ENCODE data around the gene SEC23A. TPM values are rescaled to one million over a fixed set of nuclear protein-coding genes. Genes with fewer than 3 reads are reported as not detected.
"Not testable (repeated sequence)": the region's sequence is repeated elsewhere in the genome, so short reads cannot be mapped to it uniquely, and the experiment has no call there.

SEC23A gene
- total RNA-seq, 1 donor from 2014 or later = 200 TPM

DNA sequence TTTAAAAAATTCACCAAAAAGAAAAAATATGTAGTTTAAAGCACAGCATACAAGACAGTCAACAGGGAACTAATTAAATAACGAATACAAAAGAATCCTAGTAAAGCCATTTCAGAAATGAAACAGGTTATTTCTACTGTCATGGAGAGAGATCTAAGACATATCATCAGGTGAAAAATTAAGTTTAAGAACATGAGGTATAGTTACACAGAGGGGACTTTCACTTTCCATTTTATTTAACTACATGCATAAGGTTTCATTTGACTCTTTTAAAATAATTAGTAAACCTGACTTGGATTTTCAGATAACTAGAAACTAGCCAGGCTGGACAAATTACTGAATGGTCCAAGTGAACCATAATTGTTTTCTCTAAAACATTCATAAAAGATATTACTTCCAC, 11.3 kb downstream of the SEC23A start:
- no peak for DNase-seq (ENCODE audit: low read depth in 2 of 2)

DNA sequence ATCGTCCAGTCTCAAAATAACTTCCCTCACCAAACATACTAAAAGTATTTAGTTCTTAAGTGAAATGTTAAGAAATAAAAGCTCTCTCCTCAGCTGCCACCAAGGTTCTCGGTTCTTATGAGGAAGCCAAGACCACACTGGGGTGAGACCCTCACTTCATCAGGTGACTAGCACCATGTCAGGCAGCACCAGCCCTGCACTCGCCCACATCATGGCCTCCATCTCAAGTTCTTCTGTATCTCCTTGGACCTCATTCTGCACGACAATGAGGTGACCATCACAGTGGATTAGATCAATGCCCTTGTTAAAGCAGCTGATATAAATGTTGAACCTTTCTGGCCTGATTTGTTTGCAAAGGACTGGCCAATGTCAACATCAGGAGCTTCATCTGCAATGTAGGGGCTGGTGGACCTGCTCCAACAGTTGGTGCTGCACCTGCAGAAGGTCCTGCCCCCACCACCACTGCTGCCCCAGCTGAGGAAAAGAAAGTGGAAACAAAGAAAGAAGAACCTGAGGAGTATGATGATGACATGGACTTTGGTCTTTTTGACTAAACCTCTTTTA, 12.4 kb downstream of the SEC23A start:
- DNase-seq (ENCODE audit: low read depth in 2 of 2) = no peak

DNA sequence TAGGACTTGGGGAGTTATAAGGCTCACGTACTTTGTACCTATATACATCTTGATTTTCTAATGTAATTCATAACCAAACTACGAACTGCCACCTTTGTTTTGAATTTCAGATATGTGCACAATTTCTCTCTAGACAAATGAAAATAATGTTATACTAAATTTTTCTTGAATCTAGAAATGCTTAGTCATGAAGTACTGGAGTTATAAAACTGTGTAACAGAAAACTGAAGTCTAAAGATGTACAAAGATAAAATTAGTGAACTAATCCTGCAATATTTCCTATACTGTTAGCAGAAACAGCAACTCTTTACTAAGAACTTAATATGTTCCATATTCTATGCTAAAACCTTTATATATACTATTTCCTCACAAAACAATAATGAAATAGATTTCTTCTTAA, 15.5 kb downstream of the SEC23A start:
- no peak for DNase-seq (ENCODE audit: low read depth in 2 of 2)

DNA sequence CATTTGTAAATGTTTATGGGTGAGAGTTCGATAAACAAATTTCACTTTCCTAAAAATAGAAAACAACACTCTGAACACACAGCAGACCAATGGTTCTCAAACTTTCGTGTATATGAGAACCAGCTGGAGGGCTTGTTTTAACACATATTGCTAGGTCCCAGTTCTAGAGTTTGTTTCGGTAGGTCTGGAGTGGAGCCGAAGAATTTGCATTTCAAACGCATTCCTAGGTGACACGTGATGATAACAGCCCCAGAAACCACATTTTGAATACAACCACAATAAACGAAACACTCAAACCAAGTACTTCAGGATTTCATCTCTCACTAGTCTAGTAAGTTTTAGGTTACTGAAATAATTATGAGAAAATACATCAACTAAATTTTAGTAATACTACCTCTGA, 17.1 kb downstream of the SEC23A start:
- no peak for DNase-seq (ENCODE audit: low read depth in 2 of 2)

DNA sequence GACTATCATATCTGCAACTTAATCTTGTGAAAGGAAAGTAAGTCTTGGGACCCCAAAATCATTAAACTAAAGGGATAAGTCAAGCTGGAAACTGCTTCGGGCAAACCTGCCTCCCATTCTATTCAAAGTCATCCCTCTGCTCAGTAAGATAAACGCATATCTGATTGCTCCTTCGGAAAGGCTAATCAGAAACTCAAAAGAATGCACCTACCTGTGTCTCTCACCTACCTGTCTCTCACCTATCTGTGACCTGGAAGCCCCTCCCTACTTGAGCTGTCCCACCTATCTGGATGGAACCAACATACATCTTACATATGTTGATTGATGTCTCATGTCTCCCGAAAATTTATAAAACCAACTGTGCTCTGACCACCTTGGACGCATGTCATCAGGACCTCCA, 19.9 kb downstream of the SEC23A start:
- no peak for DNase-seq (ENCODE audit: low read depth in 2 of 2)

DNA sequence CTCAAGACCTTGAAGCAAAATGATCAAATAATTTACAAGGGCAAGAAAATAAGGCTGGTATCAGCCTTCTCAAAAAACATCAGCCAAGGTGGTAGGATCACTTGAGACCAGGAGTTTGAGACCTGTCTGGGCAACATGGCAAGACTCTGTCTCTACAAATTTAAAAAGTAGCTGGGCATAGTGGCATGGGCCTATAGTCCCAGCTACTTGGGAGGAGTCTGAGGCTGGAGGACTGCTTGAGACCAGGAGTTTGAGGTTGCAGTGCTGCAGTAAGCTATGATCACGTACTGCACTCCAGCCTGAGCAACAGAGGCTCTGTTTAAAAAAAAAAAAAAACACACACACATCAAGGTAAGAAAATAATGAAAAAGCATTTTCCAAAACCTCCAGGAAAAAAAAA, 22.1 kb downstream of the SEC23A start:
- DNase-seq (ENCODE audit: low read depth in 2 of 2) = no peak

DNA sequence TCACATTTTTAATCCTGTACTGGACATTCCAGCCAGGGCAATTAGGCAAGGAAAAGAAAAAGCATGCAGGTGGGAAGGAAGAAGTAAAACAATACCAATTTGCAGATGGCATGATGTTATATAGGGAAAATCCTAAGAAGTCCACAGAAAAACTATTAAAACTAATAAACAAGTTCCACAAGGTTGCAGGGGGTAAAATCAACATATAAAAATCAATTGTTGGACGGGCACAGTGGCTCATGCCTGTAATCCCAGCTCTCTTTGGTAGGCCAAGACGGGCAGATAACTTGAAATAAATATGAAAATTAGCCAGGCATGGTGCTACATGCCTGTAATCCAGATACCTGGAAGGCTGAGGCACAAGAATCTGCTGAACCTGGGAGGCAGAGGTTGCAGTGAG, 31.9 kb downstream of the SEC23A start:
- DNase-seq (ENCODE audit: low read depth in 2 of 2) = no peak

DNA sequence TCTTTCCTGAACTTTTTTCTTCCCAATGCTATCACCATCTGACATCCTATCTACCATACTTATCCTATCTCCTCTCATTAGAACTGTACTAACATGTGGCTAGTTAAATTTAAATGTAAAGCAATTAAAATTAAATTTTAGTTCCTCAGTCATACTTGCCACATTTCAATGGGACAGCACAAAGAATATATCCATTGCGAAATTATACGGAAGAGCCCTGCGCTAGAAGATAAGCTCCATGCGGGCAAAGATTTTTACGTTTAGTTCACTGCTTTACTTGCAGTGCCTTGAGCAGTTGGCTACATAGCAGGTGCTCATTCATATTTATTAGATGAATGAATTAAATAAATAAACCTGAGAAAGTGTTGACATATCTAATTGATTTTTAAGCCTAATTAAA, 33.1 kb downstream of the SEC23A start:
- DNase-seq (ENCODE audit: low read depth in 2 of 2) = no peak

DNA sequence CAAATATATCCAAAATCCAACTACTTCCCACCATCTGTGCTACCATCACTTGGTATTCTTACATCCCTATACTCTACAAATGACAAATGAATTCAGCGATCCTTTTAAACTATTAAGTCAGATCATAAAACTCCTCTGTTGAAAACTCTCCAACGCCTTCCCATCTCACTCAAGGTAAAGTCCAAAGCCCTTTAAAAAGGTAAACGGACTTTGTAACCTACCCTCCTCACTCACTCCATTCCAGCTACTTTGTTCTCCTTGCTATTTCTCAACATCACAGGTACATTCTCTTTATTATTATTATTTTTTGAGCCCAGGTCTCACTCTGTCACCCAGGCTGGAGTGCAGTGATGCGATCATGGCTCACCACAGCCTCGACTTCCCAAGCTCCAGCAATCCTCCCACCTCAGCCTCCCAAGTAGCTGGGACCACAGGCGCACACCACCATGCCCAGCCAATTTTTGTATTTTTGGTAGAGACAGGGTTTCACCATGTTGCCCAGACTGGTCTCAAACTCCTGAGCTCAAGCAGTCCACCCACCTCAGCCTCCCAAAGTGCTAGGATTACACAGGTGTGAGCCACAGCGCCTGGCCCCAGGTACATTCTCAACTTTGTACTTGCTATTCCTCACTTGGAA, 33.7 kb downstream of the SEC23A start:
- DNase-seq (ENCODE audit: low read depth in 2 of 2) = not testable (repeated sequence)

DNA sequence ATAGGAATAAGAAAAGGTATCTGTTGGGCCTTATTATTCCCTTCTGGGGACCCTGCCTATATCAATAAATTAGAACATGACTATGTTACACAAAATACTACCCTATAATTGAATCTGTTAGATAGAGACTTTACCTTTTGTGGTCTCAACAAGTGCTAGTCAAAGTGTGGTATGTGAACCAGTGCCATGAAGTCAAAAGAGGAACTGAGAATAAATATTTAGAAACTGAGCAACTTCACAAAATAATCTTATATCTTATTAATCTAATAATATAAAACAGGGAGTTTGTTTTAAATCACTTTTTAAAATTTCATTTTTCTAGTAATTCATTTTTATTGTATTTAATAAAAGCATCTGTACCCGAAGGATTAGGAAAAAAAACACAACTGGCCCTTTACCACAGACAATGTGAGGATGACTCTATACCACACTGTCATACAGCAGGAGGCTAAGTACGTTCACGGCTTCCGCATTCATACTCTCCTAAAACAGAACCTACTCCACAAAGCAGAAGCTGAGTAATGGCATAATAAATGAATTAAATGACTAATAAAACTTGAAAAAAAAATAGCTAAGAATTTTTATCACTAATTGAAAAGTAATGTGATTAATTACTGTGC, 42.1 kb downstream of the SEC23A start:
- DNase-seq (ENCODE audit: low read depth in 2 of 2) = no peak

DNA sequence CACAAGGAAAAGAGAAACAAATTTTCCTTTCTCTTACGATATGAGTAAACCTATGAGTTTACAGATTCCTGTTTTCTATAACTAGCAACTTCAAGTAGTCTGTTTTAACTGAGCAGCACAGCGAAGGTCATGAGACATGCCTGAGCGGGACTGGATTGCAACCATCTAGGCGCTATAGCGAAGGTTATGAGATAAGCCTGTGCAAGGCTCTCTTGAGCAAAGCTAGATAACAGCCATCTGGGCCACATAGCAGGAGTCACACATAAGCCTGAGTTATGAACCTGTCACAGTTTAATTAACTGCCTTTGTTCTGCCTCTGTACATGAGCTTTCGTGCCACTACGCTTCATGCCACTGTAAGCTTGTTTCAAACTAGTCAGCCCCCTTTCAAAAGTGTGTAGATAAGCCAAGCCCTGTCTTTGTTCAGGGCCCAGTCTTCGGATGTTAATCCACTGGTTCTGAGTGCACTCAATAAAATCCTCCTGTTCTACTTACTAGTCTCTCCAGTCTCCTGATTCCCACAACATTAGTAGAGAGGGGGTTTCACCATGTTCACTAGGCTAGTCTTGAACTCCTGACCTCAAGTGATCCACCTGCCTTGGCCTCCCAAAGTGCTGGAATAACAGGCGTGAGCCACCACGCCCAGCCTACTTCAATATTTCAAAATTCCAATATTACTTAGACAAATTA, 47.1 kb downstream of the SEC23A start:
- DNase-seq (ENCODE audit: low read depth in 2 of 2) = peak in 1 of 2 donors; percentile 2

DNA sequence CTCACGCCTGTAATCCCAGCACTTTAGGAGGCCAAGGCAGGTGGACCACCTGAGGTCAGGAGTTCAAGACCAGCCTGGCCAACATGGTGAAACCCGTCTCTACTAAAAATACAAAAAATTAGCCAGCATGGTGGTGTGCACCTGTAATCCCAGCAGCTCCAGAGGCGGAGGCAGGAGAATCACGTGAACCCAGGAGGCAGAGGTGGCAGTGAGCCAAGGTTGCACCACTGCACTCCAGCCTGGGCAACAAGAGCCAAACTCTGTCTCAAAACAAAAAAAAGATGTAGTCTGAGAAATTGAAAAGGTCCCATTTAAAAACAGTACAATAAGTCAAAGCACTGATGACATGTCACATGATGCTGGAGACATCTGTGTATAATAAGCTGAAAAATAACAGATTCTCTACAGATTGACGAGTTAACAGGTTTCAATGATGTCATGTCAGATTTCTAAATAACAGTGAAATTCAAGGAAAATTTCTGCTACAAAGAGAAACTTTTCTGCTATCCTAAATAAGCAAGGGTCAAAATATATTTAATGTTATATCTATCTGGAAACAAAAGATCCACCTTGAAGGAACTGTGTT, 50.1 kb downstream of the SEC23A start:
- not testable (repeated sequence) for DNase-seq (ENCODE audit: low read depth in 2 of 2)

DNA sequence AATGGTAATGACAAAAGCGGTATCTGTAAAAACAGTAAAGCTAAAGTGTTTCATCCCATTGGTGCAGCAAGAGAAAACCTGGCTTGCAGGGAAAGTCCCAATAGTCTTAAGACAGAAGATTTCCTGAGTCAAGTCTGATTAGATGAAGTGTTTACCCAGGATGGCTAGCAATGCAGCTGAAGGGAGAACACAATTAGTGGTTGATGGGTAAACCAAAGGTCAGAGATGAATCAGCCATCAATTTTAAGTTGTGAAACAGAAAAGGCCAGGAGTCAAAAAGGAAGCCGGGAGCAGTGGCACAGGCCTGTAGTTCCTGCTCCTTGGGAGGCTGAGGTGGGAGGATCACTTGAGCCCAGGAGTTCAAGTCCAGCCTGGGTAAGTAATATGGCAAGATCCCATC, 52.6 kb downstream of the SEC23A start:
- peak in 1 of 2 donors; percentile 56 for DNase-seq (ENCODE audit: low read depth in 2 of 2)

DNA sequence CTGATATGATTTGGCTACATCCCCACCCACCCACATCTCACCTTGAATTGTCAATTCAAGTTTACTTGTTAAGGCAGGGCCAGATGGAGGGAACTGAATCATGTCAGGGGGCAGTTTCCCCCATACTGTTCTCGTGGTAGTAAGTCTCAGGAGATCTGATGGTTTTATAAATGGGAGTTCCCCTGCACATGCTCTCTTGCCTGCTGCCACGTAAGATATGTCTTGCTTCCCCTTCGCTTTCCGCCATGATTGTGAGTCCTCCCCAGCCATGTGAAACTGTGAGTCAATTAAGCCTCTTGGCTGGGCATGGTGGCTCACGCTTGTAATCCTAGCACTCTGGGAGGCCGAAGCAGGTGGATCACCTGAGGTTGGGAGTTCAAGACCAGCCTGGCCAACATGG, 57.1 kb downstream of the SEC23A start:
- not testable (repeated sequence) for DNase-seq (ENCODE audit: low read depth in 2 of 2)

DNA sequence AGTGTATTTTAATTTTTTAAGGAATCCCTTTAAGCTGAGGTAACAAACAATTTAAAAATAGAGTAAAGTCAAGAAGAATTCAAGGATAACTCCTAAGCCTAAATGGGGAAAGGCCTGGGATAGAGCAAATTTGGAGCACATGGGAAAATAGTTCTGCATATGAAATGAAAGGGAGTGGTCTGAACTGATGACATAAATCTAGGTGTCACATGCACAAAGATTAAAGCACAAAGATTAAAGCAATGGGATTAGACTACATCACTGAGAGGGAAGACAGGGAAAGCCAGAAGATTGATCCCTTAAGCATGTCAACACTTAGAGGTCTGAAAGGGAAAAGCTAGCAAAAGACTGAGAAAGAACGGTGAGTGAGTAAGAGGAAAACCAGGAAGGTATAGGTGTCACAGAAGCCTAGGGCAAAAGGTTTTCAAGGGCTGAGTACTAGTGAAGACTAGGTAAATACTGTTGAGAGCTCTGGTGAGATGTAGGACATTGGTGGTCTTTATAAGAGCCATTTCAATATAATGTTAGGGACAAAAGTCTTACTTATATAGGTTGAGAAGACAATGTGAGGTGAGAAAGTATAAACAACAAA, 59.6 kb downstream of the SEC23A start:
- DNase-seq (ENCODE audit: low read depth in 2 of 2) = no peak

DNA sequence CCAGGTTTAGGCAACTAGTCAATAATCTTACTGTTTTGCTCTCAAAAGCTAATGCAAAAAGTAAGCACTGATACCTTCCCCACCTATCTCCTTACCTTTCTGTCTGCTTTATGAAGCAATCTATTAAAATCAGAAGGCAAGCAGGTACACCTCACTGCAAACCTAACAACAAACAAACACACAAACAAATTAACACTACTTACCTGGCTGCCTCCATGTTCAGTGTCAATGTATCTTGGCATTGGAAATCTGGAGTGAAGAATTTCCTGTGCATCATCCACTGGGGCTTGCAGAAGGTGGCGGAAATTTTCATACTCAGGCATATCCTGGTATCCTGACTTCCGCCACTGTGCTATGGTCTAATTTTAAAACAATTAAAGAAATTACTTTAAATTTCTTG, 62.5 kb downstream of the SEC23A start:
- DNase-seq (ENCODE audit: low read depth in 2 of 2) = no peak

DNA sequence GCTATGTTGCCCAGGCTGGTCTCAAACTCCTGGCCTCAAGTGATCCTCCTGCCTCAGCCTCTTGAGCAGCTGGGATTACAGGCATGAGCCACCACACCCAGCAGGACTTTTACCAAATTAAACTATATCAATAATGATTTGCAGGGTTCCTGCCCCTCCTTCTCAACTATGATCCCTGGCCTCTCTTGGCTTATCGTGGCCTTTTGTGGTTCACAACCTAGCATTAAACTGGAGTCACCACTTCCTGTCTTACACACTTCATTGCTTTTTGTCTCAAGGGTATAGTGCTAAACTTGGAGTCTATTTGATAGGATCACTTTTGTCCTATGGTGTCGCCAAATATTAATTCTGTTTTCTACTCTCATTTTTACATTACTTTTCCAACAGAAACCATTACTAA, 64.5 kb downstream of the SEC23A start:
- DNase-seq (ENCODE audit: low read depth in 2 of 2) = no peak

DNA sequence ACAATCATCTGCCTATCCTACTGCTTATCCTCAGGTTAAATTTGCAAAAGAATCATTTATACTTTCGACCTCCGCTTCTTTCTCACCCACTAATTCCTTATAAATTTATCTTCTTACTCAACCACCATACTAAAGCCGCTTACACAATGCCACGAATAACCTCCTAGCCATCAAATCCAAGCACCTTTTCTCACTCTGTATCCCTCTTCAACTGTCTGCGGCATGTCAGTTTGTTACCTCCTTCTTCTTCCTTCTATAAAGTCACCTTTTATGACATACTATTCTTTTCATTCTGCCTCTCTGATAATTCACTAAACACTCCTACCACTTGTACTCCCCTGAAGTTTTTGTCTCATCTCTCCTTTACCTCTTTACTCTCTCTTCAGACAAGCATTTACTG, 66.3 kb downstream of the SEC23A start:
- DNase-seq (ENCODE audit: low read depth in 2 of 2) = no peak

DNA sequence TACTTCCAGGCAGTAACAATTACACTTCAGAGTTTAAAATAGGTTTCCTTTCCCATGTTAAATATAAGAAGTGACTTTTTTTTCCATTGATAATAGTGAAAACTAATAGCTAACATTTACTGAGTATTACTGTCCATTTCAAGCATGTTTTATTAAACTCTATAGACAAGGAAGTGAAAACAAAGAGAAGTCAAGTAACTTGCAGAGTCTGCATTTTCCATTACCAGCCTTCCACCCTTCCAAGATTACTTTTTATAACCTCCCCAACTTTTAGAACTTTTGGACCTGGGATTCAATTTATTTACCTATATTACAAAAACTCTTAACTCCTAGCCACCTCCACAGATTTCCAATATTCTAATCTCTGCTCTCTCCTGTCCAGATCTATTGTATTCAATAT, 67.7 kb downstream of the SEC23A start:
- DNase-seq (ENCODE audit: low read depth in 2 of 2) = no peak

DNA sequence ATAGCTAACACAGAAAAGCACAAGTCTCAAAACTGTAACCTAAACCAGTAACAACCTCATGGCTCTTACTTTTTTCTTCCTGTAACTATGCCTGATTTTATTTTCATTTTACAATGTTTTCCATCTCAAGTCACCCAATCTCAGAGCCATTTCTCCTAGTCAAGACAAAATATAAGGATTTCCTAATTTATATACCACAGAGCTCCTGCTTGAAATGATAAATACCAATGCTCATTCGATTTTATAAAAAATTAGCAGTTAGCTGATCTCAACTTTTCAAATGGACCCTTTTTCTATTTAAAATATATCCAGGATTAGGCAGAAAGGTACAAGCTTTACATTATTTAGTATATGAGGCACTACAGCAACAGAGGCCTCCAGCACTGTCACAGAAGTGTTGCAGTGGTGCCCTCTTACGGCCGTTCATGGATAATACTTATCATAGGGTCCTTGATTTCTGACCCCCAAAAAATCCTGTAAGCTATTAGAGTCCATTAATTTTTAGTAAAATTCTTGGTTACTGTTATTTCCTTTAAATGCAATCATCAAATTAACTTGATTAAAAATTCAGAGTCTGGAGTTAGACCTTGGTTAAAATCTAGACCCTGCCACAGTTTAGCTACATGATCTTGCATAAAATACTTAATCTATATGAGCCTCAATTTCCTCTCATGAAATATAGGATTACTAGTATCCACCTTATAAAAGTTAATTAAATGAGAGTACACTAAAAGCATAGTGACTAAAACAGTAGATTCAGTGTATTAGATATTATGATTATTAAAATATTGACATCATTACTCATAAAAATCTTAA, 68.3 kb downstream of the SEC23A start:
- DNase-seq (ENCODE audit: low read depth in 2 of 2) = peak in 1 of 2 donors; percentile 37

DNA sequence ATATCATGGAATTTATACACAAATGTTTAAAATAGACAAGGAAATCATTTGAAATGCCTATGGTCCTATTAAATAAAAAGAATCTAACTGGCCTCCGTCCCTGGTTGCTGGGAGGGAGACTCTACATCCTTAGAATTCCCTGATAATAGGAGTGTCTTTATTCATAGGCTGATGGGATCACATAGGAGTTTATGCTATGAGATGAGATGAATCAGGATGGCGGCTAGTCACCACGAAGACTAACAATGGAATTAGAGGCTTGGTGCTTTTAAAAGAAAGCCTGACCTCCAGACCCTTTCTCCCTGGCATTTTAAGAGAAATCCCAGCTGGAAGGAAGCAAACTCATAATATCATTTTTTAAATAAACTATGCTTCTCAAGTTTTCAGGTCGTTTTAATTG, 69.7 kb downstream of the SEC23A start:
- peak in 1 of 2 donors; percentile 4 for DNase-seq (ENCODE audit: low read depth in 2 of 2)

Data from dermis microvascular lymphatic vessel endothelial cell (primary cell).